ENCODE measurements around the gene PLSCR2.

PLSCR2 gene

GRCh38 chr3:146469150-146470017 lies at the start of gene PLSCR2:
Gene PLSCR2 (minus strand): TSS chr3:146469561. CDS start chr3:146459904, 9,657 bp downstream.
- TF ChIP-seq CTCF (conservative IDR thresholded peaks at IDR 0.05; ENCODE audit: low read depth, low read length): no peak
- DNase-seq (ENCODE audit: low read depth): peak; percentile 47
- peak within 1 kb of the TSS; percentile 62 for H3K4me3 ChIP-seq (ENCODE audit: low read depth, low read length)

GRCh38 chr3:146517684-146518435 lies 48.5 kb upstream of the PLSCR2 start:
- no peak for DNase-seq (ENCODE audit: low read depth)
- no peak overlapping the region for H3K4me3 ChIP-seq (ENCODE audit: low read depth, low read length)
- no peak for TF ChIP-seq CTCF (conservative IDR thresholded peaks at IDR 0.05; ENCODE audit: low read depth, low read length)

- no peak for TF ChIP-seq CTCF (conservative IDR thresholded peaks at IDR 0.05; ENCODE audit: low read depth, low read length)
- DNase-seq (ENCODE audit: low read depth): no peak
- no peak overlapping the region for H3K4me3 ChIP-seq (ENCODE audit: low read depth, low read length)
Measured at GRCh38 chr3:146513386-146514051, 44.2 kb upstream of the PLSCR2 start.

- TF ChIP-seq CTCF (conservative IDR thresholded peaks at IDR 0.05; ENCODE audit: low read depth, low read length): no peak
- no peak overlapping the region for H3K4me3 ChIP-seq (ENCODE audit: low read depth, low read length)
- DNase-seq (ENCODE audit: low read depth): no peak
Measured at GRCh38 chr3:146511402-146512134, 42.2 kb upstream of the PLSCR2 start.

GRCh38 chr3:146507331-146508120 lies 38.2 kb upstream of the PLSCR2 start:
- TF ChIP-seq CTCF (conservative IDR thresholded peaks at IDR 0.05; ENCODE audit: low read depth, low read length): no peak
- H3K4me3 ChIP-seq (ENCODE audit: low read depth, low read length): no peak overlapping the region
- DNase-seq (ENCODE audit: low read depth): no peak

- DNase-seq (ENCODE audit: low read depth): no peak
- no peak overlapping the region for H3K4me3 ChIP-seq (ENCODE audit: low read depth, low read length)
- no peak for TF ChIP-seq CTCF (conservative IDR thresholded peaks at IDR 0.05; ENCODE audit: low read depth, low read length)
Measured at GRCh38 chr3:146505516-146505915, 36.2 kb upstream of the PLSCR2 start.
